ENCODE results near the gene KCNIP4. TPM values are rescaled to one million over a fixed set of nuclear protein-coding genes. Genes with fewer than 3 reads are reported as not detected.

KCNIP4 gene
- total and polyA plus RNA-seq, 12 donors: 0.44 to 4.1 (median 1.6) TPM

GRCh38 chr4:21849077-21849476, 99.5 kb downstream of the KCNIP4 start:
- Histone ChIP-seq H3K36me3 (replicated peaks in 1 of 2) (no peaks in the 10 kb centered on the region), H3K27me3 (no peaks in the 10 kb centered on the region), H3K4me1 (replicated peaks in 1 of 2) (no peaks in the 10 kb centered on the region), H3K27ac (no peak overlapping the region), H3K9me3 (replicated peaks in 1 of 3) (no peaks in the 10 kb centered on the region), H3K4me3 (no peak overlapping the region)
- WGBS, 4 donors: 64 to 85% (median 81%) methylated on average over 3 of the region's 3 CpGs
- intact Hi-C loops (cut with DNase I): no loop called here
- no peak for TF ChIP-seq POLR2A (IDR thresholded peaks at IDR 0.05)
- no peak for TF ChIP-seq CTCF (IDR thresholded peaks at IDR 0.05)
- DNase-seq: no peak

DNA sequence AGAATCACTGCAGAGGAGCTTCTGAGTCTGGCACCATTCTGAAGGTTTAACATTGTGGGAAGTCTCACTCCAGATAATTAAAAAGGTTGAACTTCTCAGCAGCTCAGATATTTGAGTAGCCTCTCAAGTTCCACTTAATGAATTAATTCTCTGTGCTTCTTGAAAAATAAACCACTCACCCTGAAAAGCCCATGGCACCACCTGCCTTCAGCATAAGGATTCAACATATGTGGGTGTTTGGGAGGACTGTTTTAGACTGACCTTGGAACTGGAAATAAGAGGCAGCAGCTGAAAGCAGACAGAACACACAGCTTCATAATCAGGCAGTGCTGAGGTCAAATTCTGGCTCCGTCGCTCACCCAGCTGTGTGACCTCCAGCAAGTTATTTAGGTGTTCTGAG, 100.6 kb downstream of the KCNIP4 start:
- no peak for DNase-seq
- TF ChIP-seq CTCF (IDR thresholded peaks at IDR 0.05) (no peak), POLR2A (IDR thresholded peaks at IDR 0.05) (no peak)
- no peaks in the 10 kb centered on the region for H3K27me3 ChIP-seq
- H3K9me3 ChIP-seq (replicated peaks in 1 of 3): no peaks in the 10 kb centered on the region
- intact Hi-C loops (cut with DNase I): no loop called here
- 39 to 62% (median 55%) methylated on average over 2 of the region's 2 CpGs for WGBS, 4 donors
- no peaks in the 10 kb centered on the region for H3K4me1 ChIP-seq (replicated peaks in 1 of 2)
- H3K36me3 ChIP-seq (replicated peaks in 1 of 2): no peaks in the 10 kb centered on the region
- H3K27ac ChIP-seq: no peak overlapping the region
- H3K4me3 ChIP-seq: no peak overlapping the region

- Histone ChIP-seq H3K9me3 (replicated peaks in 1 of 3) (no peaks in the 10 kb centered on the region), H3K4me1 (replicated peaks in 1 of 2) (no peaks in the 10 kb centered on the region), H3K4me3 (no peak overlapping the region), H3K36me3 (replicated peaks in 1 of 2) (no peaks in the 10 kb centered on the region), H3K27me3 (no peaks in the 10 kb centered on the region), H3K27ac (no peak overlapping the region)
- 56 to 76% (median 65%) methylated on average over 4 of the region's 4 CpGs for WGBS, 4 donors
- TF ChIP-seq CTCF (IDR thresholded peaks at IDR 0.05) (no peak), POLR2A (IDR thresholded peaks at IDR 0.05) (no peak)
- DNase-seq: no peak
- intact Hi-C loops (cut with DNase I): no loop called here
Observed at GRCh38 chr4:21845663-21846062, 102.9 kb downstream of the KCNIP4 start.

- Histone ChIP-seq H3K27me3 (no peaks in the 10 kb centered on the region), H3K27ac (no peak overlapping the region), H3K9me3 (replicated peaks in 1 of 3) (no peaks in the 10 kb centered on the region), H3K4me3 (no peak overlapping the region), H3K36me3 (replicated peaks in 1 of 2) (no peaks in the 10 kb centered on the region), H3K4me1 (replicated peaks in 1 of 2) (no peaks in the 10 kb centered on the region)
- TF ChIP-seq POLR2A (IDR thresholded peaks at IDR 0.05) (no peak), CTCF (IDR thresholded peaks at IDR 0.05) (no peak)
- DNase-seq: no peak
- intact Hi-C loops (cut with DNase I): no loop called here
Observed at GRCh38 chr4:21835712-21836111, 112.9 kb downstream of the KCNIP4 start.
